ENCODE data around the gene CCL16.

CCL16 gene

DNA sequence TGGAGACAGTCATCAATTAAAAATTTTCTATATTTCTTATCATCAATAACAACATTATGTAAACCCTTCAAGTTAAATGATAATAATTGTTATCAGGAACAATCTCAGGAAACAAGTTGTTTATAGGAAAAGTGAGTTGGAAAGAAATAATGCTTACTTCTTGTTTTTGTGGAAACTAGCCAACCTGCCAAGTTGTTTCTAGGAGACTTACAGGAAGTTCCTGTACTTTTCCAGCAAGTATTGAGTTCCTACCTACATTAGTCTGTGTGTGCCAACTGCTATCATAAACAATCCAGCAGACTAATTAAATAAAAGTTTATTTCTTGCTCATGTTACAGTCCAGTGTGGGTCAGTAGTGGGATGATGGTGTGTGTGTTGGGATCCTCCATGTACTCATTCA lies 6.9 kb upstream of the CCL16 start:
- TF ChIP-seq, protein P1, sequence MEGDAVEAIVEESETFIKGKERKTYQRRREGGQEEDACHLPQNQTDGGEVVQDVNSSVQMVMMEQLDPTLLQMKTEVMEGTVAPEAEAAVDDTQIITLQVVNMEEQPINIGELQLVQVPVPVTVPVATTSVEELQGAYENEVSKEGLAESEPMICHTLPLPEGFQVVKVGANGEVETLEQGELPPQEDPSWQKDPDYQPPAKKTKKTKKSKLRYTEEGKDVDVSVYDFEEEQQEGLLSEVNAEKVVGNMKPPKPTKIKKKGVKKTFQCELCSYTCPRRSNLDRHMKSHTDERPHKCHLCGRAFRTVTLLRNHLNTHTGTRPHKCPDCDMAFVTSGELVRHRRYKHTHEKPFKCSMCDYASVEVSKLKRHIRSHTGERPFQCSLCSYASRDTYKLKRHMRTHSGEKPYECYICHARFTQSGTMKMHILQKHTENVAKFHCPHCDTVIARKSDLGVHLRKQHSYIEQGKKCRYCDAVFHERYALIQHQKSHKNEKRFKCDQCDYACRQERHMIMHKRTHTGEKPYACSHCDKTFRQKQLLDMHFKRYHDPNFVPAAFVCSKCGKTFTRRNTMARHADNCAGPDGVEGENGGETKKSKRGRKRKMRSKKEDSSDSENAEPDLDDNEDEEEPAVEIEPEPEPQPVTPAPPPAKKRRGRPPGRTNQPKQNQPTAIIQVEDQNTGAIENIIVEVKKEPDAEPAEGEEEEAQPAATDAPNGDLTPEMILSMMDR (conservative IDR thresholded peaks at IDR 0.05; ENCODE audit: low read depth): no peak
- POLR2A ChIA-PET (ENCODE audit: low non-redundant PET): no interaction called here
- no peak for DNase-seq (ENCODE audit: low spot score)
- CTCF ChIA-PET: no interaction called here
- H3K27ac ChIP-seq: no peak overlapping the region

DNA sequence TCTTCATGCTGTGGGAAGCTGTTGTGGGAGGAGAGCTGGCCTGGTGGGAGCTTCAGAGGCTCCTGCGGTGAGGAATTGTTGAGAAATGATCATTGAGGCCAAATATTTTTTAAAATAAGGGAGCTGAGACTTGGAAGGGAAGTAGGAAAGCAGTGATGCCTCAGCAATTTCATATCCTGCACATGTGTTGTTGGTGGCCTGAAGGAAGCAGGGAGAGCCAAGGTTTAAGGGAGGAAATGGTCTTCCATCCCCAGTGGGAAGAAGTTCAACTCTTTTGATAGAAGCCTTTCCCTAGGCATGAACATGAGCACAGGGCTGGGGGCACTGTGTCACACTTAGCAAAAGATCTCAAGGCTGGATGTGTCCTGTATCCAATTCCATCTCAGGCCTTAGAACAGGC lies 5.3 kb upstream of the CCL16 start, which contains the start of gene CCL14:
TSS of gene CCL14 (minus strand) at position 87 of the 400 bp plus-strand sequence. CDS start at position 7, 80 bp downstream.
- POLR2A ChIA-PET (ENCODE audit: low non-redundant PET): no interaction called here
- CTCF ChIA-PET: no interaction called here
- DNase-seq (ENCODE audit: low spot score): no peak
- TF ChIP-seq, protein P1 (conservative IDR thresholded peaks at IDR 0.05; ENCODE audit: low read depth): no peak
- no peak within 1 kb of the TSS for H3K27ac ChIP-seq

DNA sequence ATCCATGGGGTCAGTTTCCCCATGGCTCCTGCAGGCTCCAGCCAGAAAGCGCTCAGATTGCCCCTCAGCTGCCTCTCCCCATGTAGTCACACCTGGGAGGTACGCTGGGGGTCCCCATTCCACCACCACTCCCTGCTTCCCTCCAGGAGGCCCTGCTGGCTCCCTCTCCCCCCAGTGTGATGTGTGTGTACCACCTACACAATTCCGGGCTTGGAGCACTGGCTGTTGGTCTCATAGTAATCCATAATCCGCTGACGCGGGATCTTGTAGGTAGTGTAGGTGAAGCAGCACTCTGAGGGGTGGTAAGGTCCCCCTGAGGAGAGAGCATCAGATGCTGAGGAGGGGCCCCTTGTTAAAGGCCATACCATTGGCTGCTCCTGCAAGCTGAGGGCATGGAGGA lies 2.8 kb upstream of the CCL16 start:
- ChIA-PET CTCF (no interaction called here), POLR2A (ENCODE audit: low non-redundant PET) (no interaction called here)
- DNase-seq (ENCODE audit: low spot score): no peak
- TF ChIP-seq, protein P1 (conservative IDR thresholded peaks at IDR 0.05; ENCODE audit: low read depth): no peak
- no peak overlapping the region for H3K27ac ChIP-seq

DNA sequence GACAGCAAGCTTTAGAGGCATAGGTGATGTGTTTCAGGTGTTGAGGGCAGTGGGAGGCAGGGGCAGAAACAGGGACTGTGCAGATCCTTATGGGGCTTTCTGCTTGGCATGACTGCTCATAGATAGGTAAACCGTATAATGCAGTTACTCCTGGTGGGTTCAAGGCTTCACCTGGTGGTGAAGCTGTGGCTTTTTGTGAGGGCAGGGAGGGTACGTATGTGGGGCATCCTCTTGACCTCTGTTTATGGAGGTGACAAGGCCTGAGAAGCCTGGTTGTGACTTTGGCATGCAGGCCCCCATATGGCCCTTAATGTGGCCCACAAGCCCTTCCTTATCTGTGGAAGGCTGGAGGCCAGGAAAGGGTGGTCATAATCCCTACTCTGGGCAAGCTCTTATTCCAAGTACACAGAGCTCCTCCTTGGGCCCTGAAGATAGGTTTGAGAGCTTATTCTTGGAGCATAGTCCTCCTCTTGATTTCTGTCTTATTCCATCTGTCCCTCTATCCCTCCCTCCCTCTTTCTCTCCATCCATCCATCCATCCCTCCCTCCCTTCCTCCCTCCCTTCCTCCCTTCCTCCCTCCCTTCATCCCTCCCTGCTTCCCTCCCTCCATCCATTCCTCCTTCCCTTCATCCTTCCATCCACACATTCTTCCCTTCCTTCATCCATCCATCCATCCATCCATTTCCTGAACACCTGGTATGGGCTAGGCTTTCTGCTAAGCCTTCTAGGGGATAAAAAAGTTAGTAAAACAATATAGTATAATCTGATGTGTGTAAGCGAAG lies 1.3 kb upstream of the CCL16 start:
- no peak for DNase-seq (ENCODE audit: low spot score)
- POLR2A ChIA-PET (ENCODE audit: low non-redundant PET): no interaction called here
- H3K27ac ChIP-seq: no peak overlapping the region
- CTCF ChIA-PET: interaction anchor here (0.6 kb wide), 2 partner anchors 220 to 1834 kb away, joined by 3 to 4 read pairs; no protein-coding TSS in a partner anchor
- TF ChIP-seq, protein P1 (conservative IDR thresholded peaks at IDR 0.05; ENCODE audit: low read depth): no peak

DNA sequence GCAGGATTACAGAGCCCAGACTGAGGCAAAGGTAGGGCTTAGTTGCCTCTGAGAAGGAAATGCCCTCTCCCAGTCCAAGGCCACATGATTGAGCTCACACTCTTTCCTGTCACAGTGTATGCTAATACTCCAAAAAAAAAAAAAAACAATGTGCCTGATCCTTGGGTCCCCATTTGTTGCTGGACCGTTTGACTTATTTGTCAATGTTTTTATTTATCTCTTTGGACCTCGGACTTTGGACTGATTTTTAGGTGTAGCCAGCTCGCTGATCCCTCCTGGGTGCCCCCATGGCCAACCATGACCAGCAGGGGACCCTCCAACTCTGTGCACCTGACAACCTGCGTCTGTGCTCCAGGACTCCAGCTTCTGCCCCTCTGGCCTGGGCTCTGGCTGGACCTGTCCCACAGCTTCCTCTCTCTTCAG lies 622 bp upstream of the CCL16 start:
- ChIA-PET POLR2A (ENCODE audit: low non-redundant PET) (no interaction called here), CTCF (interaction anchor here (0.6 kb wide), 4 partner anchors 220 to 1835 kb away, joined by 3 to 4 read pairs (median 3); no protein-coding TSS in a partner anchor)
- H3K27ac ChIP-seq: no peak overlapping the region
- DNase-seq (ENCODE audit: low spot score): no peak
- TF ChIP-seq, protein P1 (conservative IDR thresholded peaks at IDR 0.05; ENCODE audit: low read depth): no peak

DNA sequence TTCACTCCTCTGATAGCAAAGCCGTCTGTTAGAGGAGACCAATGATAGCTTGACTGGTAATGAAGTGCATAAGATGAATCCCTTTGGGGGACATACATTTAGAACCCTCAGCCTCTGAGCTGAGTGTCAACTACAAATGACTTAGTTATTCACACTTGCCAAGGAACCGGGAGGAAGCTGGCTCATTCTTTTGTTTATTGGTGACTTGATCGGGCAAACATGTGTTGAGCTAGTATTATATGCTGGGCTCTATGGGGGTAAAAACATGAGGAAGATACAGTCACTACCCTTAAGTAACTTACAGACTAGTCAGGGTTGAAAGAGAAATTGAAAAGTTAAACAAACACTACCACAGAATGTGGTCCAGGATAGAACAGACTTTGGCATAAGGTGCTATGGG lies 3.0 kb downstream of the CCL16 start:
- POLR2A ChIA-PET (ENCODE audit: low non-redundant PET): no interaction called here
- CTCF ChIA-PET: no interaction called here
- no peak overlapping the region for H3K27ac ChIP-seq
- DNase-seq (ENCODE audit: low spot score): no peak
- TF ChIP-seq, protein P1 (conservative IDR thresholded peaks at IDR 0.05; ENCODE audit: low read depth): no peak
